Measurements from ENCODE around the gene DMAP1.

GRCh38 chr1:44210595-44210994, 2.7 kb upstream of the DMAP1 start:
- TF ChIP-seq GATA3 (IDR thresholded peaks at IDR 0.05; ENCODE audit: low read depth, low read length) (no peak), GATA2 (IDR thresholded peaks at IDR 0.05; ENCODE audit: low read depth, low read length) (no peak)

All from SH-SY5Y (cell line).